Panc1 (cell line): ENCODE data around the gene KRTAP9-4. TPM values are rescaled to one million over a fixed set of nuclear protein-coding genes. Genes with fewer than 3 reads are reported as not detected.
"Not testable (repeated sequence)": the region's sequence is repeated elsewhere in the genome, so short reads cannot be mapped to it uniquely, and the experiment has no call there.

Source experiments
- ATAC-seq: fragments of 200-7000 bp; cut with Tn5 transposase; 2 replicates; pipeline ENCODE4 v1.9.1; 2020; ENCODE audit warnings: mild to moderate bottlenecking, moderate library complexity
- BruUV-seq: library from RNA; stranded (reverse); fragments of 400-500 nt; replicated peaks from 2 replicates; lab custom pipeline; 2021; lab: Mats Ljungman, UMichigan
- CTCF ChIA-PET: fragments of 300-600 bp; sonication (Branson Sonifier 250); formaldehyde crosslinking; loops from one replicate; lab custom pipeline; 2022; ENCODE audit warnings: antibody characterized with exemption; lab: Charles Lee
- POLR2A ChIA-PET: fragments of 300-600 bp; sonication (Branson Sonifier 250); formaldehyde crosslinking; loops from one replicate; lab custom pipeline; 2022; ENCODE audit warnings: antibody characterized with exemption; lab: Charles Lee
- DNase-seq: peaks from one replicate; pipeline ENCODE4 v3.0.0-alpha.2; 2010; ENCODE audit warnings: low read depth, low spot score
- H3K27ac ChIP-seq: 2 replicates; pipeline ENCODE4 v1.5.1; 2011; ENCODE audit warnings: mild to moderate bottlenecking, low read length, inconsistent platforms
- H3K27me3 ChIP-seq: fragments of 200-500 bp; sonication (Bioruptor generic); 2 replicates; pipeline ENCODE4 v1.6.0; 2014; ENCODE audit warnings: low read length, inconsistent platforms; ENCODE audit not compliant: control insufficient read depth, insufficient read depth
- H3K36me3 ChIP-seq: fragments of 200-500 bp; sonication (Bioruptor generic); 2 replicates; pipeline ENCODE4 v1.5.1; 2014; ENCODE audit warnings: inconsistent platforms, mild to moderate bottlenecking, low read length, moderate library complexity; ENCODE audit not compliant: control insufficient read depth, insufficient read depth
- H3K4me1 ChIP-seq: 2 replicates; pipeline ENCODE4 v1.5.1; 2011; ENCODE audit warnings: inconsistent platforms, mild to moderate bottlenecking, low read length, moderate library complexity; ENCODE audit not compliant: control insufficient read depth, insufficient read depth
- H3K4me3 ChIP-seq, 2 experiments: 2 replicates each; pipeline ENCODE4 v1.5.1; 2011 to 2012; ENCODE audit warnings: low read depth in 2 of 2, low read length in 2 of 2, mild to moderate bottlenecking in 2 of 2, inconsistent platforms in 1 of 2, moderate library complexity in 1 of 2
- H3K9me3 ChIP-seq: fragments of 200-500 bp; sonication (Bioruptor generic); 2 replicates; pipeline ENCODE4 v1.5.1; 2014; ENCODE audit warnings: low read depth, mild to moderate bottlenecking, inconsistent platforms, low read length, moderate library complexity; ENCODE audit not compliant: control insufficient read depth, insufficient read depth
- CTCF ChIP-seq: fragments of 450-650 bp; IDR thresholded peaks from 2 replicates; pipeline ENCODE4 v1.5.1; 2017; ENCODE audit warnings: mild to moderate bottlenecking
- POLR2AphosphoS5 ChIP-seq: IDR thresholded peaks from 2 replicates; pipeline ENCODE4 v1.6.1; 2012; ENCODE audit warnings: mild to moderate bottlenecking, low read depth, low read length, moderate library complexity
- REST ChIP-seq, 2 experiments: IDR thresholded peaks; 2 replicates each; pipeline ENCODE4 v1.6.1; 2011 to 2012; ENCODE audit warnings: low read depth in 2 of 2, control low read depth in 1 of 2, low read length in 1 of 2, mild to moderate bottlenecking in 1 of 2, moderate library complexity in 1 of 2; ENCODE audit not compliant: insufficient read depth in 1 of 2
- SIN3A ChIP-seq: IDR thresholded peaks from 2 replicates; pipeline ENCODE4 v1.6.1; 2012; ENCODE audit warnings: low read depth, mild to moderate bottlenecking, low read length, moderate library complexity, borderline replicate concordance; ENCODE audit not compliant: insufficient read depth
- TCF7L2 ChIP-seq: IDR thresholded peaks from 2 replicates; pipeline ENCODE4 v1.6.1; 2011; ENCODE audit warnings: mild to moderate bottlenecking, low read depth, low read length, inconsistent platforms
- in situ Hi-C: cut with HindIII; loops from 2 replicates; pipeline ENCODE4 v1.10.0; 2016; ENCODE audit warnings: low sequenced_read_pairs, low pct_unique_long_range_greater_than_20kb
- intact Hi-C: fragments of 100-400 bp; cut with micrococcal nuclease; formaldehyde crosslinking; loops from one replicate; pipeline ENCODE4 v1.10.0; 2022; ENCODE audit not compliant: unreplicated experiment
- total RNA-seq: library from RNA; stranded (reverse); gene quantifications from one replicate; pipeline ENCODE4 v1.2.1, GENCODE V29; 2021; ENCODE audit not compliant: unreplicated experiment

The KRTAP9-4 gene
- total RNA-seq, 1 experiment from 2014 or later: not detected

- H3K36me3 ChIP-seq: no peaks in the 10 kb centered on the region
- DNase-seq (no peak), ATAC-seq (no peak)
- POLR2A ChIA-PET: no interaction called here
- in situ Hi-C loops: no loop called here
- CTCF ChIA-PET: no interaction called here
- H3K9me3 ChIP-seq: no peaks in the 10 kb centered on the region
- no peaks in the 10 kb centered on the region for H3K4me1 ChIP-seq
- intact Hi-C loops: no loop called here
- H3K27me3 ChIP-seq: peaks cover 13% of the 10 kb centered on the region; the same call in 1 of the 2 replicates
- TF ChIP-seq POLR2AphosphoS5 (no peak), REST (IDR thresholded peaks at IDR 0.05; ENCODE audit: insufficient read depth in 1 of 2, low read depth in 2 of 2, low read length in 1 of 2) (no peak), SIN3A (no peak), TCF7L2 (no peak), CTCF (no peak)
- H3K27ac ChIP-seq: no peak overlapping the region
- no peak overlapping the region for H3K4me3 ChIP-seq
- no TSS peak for BruUV-seq
Observed at GRCh38 chr17:41223821-41224220, 25.7 kb upstream of the KRTAP9-4 start.

GRCh38 chr17:41226051-41226450, 23.4 kb upstream of the KRTAP9-4 start:
- peaks cover 23% of the 10 kb centered on the region for H3K27me3 ChIP-seq
- ChIA-PET CTCF (no interaction called here), POLR2A (no interaction called here)
- no peak for DNase-seq
- in situ Hi-C loops (no loop called here), intact Hi-C loops (no loop called here)
- ATAC-seq: no peak
- BruUV-seq: no TSS peak
- no peaks in the 10 kb centered on the region for H3K4me1 ChIP-seq
- no peak overlapping the region for H3K4me3 ChIP-seq
- no peak overlapping the region for H3K27ac ChIP-seq
- no peaks in the 10 kb centered on the region for H3K9me3 ChIP-seq
- no peak for TF ChIP-seq SIN3A
- H3K36me3 ChIP-seq: no peaks in the 10 kb centered on the region

- POLR2A ChIA-PET: not testable (repeated sequence)
Observed at GRCh38 chr17:41226598-41227095, 22.8 kb upstream of the KRTAP9-4 start, which contains the start of gene KRTAP9-2. Gene KRTAP9-2 (plus strand): TSS chr17:41226648. CDS start chr17:41226655, 7 bp downstream.

More at GRCh38 chr17:41226598-41227095, 22.8 kb upstream of the KRTAP9-4 start, which contains the start of gene KRTAP9-2:
- H3K9me3 ChIP-seq, H3K4me3 ChIP-seq, intact Hi-C loops, H3K36me3 ChIP-seq, BruUV-seq, DNase-seq, ATAC-seq, CTCF ChIA-PET, in situ Hi-C loops, H3K4me1 ChIP-seq, H3K27ac ChIP-seq: not testable (repeated sequence)
- peaks cover 27% of the 10 kb centered on the region for H3K27me3 ChIP-seq
